ENCODE measurements around the gene ADGRL1.
"Not testable (repeated sequence)": the region's sequence is repeated elsewhere in the genome, so short reads cannot be mapped to it uniquely, and the experiment has no call there.

DNA sequence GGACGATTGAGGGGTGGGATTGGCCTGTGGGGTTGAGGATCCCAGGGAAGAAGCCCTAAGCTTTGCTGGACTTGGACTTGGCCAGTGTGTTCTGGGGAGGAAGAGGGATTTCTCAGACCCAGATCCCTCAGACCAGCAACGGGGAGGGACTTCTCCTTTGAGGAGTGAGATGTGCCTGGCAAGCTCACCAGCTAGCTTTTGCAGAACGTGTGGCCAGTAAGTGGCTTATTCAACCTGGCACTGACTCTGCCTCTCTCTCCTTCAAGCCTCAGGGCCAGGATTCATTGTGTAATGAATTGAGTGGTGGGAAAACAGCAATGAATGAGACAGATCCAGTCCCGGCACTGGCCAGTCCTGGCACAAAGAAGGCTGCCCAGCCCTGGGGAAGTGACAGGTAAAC, 11.9 kb upstream of the ADGRL1 start:
- TF ChIP-seq, protein P1, sequence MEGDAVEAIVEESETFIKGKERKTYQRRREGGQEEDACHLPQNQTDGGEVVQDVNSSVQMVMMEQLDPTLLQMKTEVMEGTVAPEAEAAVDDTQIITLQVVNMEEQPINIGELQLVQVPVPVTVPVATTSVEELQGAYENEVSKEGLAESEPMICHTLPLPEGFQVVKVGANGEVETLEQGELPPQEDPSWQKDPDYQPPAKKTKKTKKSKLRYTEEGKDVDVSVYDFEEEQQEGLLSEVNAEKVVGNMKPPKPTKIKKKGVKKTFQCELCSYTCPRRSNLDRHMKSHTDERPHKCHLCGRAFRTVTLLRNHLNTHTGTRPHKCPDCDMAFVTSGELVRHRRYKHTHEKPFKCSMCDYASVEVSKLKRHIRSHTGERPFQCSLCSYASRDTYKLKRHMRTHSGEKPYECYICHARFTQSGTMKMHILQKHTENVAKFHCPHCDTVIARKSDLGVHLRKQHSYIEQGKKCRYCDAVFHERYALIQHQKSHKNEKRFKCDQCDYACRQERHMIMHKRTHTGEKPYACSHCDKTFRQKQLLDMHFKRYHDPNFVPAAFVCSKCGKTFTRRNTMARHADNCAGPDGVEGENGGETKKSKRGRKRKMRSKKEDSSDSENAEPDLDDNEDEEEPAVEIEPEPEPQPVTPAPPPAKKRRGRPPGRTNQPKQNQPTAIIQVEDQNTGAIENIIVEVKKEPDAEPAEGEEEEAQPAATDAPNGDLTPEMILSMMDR (conservative IDR thresholded peaks at IDR 0.05; ENCODE audit: low read length), result not testable (repeated sequence)
- TF ChIP-seq EZH2phosphoT487 (IDR thresholded peaks at IDR 0.05; ENCODE audit: borderline replicate concordance, low read depth, low read length), result not testable (repeated sequence)

Data from OCI-LY7 (cell line).